GM19035 (cell line): Measurements from ENCODE around the gene MOB3A.

Experiments
- ATAC-seq: cut with Tn5 transposase; IDR thresholded peaks from one replicate; pipeline ENCODE4 v1.9.1; 2021; ENCODE audit not compliant: unreplicated experiment

The MOB3A gene

GRCh38 chr19:2047076-2047448, 49.1 kb downstream of the MOB3A start:
- ATAC-seq, result no peak

GRCh38 chr19:2046046-2046907, 49.8 kb downstream of the MOB3A start:
- no peak for ATAC-seq

- no peak for ATAC-seq
Measured at GRCh38 chr19:2045501-2046045, 50.6 kb downstream of the MOB3A start.

DNA sequence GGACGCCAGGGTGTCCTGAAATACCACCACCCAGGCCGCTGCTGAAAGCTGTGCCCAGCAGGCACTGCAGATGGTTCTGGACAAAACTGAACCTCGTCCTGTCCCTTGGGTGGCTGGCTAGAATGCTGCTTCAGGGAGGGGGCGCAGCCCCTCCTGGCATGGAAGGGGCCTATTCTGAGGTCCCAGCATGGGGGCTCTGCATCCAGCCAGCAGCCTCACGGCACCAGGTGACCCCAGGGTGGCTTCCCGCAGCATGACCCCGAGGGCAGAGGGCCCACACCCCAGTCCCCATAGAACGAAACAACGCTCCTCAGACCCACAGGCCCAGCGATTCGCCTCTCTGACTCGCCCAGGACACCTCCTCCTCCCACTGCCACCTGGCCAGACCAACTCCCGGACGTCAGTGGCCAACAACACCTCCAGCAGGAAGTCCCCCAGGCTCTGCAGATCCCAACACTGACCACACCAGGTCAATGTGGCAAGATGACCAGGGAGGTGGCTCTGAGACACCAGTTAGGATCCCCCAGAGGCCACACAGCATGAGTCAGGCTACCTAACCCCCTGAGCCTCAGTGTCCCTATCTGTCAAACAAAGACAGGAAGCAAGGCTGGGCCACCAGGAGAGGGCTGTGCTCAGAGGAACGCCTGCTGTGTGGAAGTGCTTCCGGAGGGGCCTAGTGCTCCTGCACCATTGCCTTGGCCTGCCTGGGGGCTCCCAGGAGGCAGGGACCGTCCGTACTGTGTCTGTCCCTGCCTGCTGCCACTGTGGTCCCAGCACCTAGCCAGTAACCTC, 51.2 kb downstream of the MOB3A start:
- no peak for ATAC-seq

- no peak for ATAC-seq
Measured at GRCh38 chr19:2043961-2044708, 52.0 kb downstream of the MOB3A start.

DNA sequence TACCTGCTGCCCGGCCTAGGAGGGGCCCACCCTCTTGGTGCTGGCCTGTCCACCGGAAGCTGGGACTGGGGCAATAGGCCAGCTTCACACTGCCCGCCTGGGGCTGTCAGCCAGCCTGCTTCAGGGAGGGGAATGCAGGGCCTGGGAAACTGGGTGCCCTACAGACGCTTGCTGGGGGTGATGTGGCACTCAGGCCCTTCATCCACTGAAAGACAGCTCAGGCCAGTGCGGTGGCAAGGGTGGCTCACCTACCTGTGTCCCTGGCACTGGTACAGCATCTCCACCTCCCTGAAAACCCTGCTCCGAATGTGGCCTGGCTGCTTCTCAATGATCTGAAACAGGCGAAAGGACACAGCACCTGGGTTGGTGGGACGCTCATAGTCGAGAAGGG, 52.9 kb downstream of the MOB3A start:
- ATAC-seq, result no peak

DNA sequence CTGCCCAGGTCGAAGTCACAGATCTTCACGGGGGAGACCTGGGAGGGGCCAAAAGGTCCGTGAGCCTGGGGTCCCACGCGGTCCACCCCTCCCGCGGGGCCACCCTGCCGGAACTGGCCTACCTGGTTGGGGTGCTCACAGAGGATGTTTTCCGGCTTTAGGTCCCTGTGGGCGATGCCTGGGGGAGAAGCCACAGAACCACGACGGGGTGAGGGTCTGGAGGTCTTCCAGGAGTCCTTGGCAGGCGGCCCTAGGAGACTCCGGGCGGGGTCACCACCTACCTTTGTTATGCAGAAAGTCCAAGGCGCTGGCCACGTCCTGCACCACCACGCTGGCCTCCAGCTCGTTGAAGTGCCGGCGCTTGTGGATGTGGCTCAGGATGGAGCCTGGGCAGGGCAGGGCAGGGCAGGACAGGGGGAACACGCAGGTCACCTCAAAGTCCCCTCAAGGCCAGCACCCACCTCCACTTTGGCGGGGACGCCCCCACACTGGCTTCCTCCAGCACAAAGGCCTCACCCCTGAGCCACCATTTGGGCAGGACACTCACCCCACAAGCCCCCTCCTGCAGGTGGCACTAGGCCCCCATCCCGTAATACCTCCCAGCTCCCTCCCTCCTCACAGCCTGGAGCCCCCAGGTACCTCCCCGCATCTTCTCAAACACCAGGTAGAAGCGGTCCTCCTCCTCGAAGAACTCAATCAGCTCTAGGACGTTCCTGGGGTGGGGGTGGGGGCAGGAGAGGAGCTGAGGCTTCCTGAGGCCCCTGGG, 53.5 kb downstream of the MOB3A start:
- ATAC-seq, result peak; percentile 14

DNA sequence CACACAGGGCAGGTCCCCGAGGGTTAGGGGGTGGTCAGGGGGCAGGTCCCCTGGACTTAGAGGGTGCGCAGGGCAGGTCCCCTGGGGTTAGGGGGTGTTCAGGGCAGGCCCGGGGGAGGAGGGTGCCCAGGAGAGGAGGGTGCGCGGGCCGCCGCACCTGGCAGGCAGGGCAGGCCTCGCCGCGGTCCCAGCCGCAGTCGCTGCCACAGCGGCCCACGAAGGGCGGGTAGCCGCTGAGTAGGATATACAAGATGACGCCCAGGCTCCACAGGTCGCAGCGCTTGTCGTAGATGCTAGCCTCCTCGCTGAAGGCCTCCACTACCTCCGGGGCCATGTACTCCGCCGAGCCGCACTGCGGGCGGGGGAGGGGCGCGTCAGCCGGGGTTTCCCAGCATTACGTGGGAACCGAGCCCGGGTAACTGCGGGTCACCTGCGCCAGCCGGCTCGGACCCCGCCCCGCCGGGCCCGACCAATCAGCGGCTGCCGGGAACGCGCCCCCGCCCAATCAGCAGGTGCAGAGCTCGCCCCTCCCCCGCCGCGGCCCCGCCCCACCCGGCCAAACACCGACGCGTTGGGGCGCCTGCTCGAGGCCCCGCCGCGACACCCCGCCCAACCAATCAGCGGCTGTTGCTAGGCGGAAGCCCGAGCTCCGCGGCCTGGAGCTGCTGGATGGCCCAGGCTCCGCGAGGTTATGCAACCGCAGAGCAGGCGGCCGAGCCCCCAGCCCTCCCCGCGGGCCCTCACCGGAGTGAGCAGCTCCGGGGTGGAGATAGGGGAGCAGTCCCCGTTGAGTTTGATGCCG, 54.2 kb downstream of the MOB3A start:
- ATAC-seq, result peak; percentile 75

DNA sequence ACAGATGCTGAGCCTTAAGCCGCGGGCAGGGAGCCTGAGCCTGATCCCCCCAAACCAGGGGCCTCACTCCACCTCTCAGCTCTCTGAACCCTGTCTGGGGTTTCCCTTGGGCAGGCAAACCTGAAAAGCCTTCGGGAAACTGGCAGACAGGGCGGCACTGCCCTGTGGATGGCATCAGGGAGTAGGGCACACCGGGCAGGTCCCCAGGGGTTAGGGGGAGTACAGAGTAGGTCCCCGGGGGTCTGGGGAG, 54.8 kb downstream of the MOB3A start:
- ATAC-seq, result no peak

DNA sequence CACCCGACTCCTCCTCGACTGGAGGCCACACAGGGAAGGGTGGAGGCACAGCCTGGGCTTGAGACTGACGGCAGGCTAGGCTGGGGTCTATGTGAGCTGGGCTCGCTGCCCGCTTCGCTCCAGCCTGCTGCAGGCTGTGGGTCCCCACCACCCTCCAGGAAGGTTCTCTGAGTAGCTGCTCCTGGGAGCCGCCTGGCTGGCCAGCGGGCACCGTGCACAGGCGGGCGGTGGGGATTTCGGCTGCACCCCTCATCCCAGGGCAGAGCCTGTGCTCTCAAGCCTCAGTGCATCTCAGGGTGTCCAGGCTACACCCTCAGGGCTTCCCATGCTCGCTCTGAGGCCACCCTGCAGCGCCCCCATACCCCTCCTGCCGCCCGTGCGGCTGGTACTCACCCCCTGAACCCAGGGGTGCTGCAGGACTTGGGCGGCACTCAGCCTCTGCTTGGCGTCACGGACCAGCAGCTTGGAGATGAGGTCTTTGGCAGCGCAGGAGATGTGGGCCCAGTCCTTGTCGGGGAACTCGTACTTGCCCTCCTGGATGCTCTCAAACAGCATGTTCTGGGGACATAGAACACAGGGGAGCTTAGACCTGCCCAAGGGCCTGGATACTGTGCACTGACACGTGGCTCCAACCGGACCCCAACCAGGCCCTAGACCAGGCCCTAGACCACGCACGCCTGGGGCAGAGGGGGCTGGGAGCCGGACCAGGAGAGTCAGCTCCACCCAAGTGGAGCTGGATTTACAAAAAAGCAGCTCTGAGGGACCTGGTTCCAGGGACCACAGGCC, 55.3 kb downstream of the MOB3A start:
- no peak for ATAC-seq

DNA sequence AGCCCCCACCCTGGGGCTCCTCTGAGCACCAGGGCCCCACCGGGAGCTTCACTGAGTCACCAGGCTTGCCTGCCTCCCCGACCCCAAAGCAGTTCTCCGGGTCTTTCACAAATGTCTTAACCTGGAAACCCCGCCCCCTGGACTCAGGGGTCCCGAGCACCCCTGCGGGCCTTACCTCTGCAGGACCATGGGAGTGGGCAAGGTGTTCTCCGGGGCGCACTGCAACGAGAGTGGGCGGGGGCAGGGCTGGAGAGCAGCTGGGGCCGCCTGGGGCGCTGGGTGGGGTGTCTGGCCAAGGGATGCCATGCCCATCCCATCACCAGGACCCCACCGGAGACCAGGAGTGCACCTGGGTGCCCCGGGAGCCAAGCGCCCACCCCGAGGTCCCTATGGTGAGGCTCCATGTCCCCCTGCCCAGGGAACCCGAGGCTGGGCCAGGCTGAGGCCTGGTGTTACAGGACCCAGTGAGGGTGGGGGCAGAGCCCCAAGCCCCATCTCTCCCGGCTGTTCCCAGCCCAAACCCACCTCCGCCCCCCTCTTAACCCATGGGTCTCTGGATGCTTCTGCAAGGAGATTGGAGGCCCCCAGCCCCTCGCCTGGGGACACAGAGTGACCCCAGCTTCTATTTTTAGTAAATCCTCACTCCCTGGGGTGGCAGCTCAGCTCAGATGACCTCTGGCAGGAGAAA, 56.0 kb downstream of the MOB3A start:
- ATAC-seq, result no peak

GRCh38 chr19:2039089-2039958, 56.8 kb downstream of the MOB3A start:
- no peak for ATAC-seq

DNA sequence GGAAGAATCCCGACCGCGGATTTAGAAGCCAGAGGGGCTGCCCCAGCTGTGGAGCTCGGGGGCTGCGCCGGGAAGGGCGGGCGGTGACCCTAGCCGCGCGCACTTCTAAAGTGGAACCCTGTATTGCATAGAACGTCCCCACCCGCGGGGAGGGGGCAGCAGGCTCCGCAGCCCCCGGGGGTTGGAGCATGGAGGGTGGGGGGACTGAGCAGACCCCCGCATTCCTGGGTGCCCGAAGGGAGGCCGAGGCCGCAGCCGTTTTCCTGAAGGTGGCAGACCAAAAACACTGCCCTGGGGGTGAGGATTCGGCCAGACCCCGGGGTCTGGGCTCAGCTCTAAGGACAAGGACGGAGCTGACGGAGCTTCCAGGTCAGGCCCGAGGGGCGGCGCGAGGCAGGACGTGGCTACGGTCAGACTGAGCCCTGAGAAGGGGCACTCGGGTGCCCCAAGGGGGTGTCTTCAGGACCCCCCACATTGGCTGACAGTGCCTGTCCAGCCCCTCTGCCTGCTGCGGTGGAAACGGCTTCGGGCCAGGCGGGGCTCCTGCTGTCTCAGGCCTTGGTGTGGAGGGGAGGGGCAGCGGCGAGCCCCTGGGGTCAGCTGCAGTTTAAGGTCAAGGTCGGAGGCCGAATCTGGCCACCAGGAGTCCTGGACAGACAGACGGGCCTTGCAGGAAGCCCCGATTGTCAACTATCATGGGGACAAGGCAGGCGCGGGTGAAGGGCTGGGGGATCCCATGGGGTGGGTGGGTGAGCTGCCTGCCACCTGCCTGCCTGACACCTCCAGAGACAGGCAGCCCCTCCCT, 57.6 kb downstream of the MOB3A start:
- no peak for ATAC-seq

DNA sequence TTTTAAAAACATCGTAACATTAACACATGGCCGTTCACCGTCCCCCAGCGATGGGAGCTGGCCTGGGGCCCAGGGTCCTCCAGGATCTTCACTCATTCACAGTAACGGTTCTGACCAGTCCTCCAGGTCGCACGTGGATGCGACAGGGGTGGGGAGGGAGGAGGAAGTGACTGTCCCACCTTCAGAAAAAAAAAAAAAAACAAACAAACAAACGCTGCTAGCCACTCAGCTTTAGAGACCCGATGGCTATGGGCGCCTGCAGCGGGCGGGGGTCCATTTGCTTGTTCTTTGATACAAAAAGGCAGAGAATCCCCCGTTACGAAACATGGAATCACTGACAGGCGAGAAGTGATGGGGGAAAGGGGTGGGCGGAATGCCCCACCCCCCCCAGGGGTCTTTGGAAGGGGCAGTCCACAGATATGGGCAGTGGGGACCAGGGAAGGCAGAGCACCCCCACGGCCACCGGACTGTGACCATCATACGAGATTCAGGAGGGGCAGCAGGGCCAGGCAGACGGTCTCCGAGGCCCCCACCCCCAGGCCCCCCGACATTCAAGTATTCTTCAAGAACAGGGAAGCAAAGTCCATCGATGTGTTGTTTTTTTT, 58.4 kb downstream of the MOB3A start:
- ATAC-seq, result no peak

DNA sequence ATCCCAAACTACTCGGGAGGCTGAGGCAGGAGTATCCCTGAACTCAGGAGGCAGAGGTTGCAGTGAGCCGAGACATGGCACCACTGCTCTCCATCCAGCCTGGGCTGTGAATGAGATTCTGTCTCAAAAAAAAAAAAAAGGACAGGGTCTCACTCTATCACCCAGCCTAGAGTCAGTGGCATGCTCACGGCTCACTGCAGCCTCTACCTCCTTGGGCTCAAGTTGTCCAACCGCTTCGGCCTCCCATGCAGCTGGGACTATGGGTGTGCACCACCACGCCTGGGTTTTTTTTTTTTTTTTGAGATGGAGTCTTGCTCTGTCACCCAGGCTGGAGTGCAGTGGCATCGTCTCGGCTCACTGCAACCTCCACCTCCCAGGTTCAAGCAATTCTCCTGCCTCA, 59.7 kb downstream of the MOB3A start:
- ATAC-seq, result no peak

DNA sequence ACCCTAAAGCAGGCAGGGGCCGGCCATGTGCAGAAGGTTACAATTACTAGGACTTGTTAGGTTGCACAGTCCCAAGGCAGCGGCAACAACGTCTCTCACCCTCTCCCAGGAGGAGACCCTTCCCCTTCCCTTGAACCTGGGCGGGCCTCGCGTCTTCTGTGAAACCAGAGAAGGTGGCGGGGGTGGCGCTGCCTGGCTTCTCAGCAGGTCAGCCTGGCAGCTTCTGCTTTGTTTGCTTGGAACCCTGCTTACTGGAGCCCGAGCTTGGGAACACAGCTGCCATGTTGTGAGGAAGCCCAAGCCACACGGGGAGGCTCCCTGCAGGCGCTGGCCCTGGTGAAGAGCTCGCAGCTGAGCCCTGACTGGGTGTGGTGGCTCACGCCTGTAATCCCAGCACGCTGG, 60.5 kb downstream of the MOB3A start:
- no peak for ATAC-seq
